Skin of body (tissue), 2 donors: ENCODE data around the gene CARD19. TPM values are rescaled to one million over a fixed set of nuclear protein-coding genes. Genes with fewer than 3 reads are reported as not detected.
A peak's percentile ranks its signal among the peaks of the same experiment; 100 is the strongest.
"Not testable (repeated sequence)": the region's sequence is repeated elsewhere in the genome, so short reads cannot be mapped to it uniquely, and the experiment has no call there.

Experiments used
- DNase-seq: peaks from one replicate; lab custom pipeline; 2025; lab: John Stamatoyannopoulos, UW
- total RNA-seq: library from RNA; depleted of rRNA; stranded (reverse); fragments of >200 nt; gene quantifications from one replicate; pipeline ENCODE4 v1.2.3, GENCODE V29; 2014

CARD19 gene
- total RNA-seq, 1 donor from 2014 or later = 18.6 TPM

DNA sequence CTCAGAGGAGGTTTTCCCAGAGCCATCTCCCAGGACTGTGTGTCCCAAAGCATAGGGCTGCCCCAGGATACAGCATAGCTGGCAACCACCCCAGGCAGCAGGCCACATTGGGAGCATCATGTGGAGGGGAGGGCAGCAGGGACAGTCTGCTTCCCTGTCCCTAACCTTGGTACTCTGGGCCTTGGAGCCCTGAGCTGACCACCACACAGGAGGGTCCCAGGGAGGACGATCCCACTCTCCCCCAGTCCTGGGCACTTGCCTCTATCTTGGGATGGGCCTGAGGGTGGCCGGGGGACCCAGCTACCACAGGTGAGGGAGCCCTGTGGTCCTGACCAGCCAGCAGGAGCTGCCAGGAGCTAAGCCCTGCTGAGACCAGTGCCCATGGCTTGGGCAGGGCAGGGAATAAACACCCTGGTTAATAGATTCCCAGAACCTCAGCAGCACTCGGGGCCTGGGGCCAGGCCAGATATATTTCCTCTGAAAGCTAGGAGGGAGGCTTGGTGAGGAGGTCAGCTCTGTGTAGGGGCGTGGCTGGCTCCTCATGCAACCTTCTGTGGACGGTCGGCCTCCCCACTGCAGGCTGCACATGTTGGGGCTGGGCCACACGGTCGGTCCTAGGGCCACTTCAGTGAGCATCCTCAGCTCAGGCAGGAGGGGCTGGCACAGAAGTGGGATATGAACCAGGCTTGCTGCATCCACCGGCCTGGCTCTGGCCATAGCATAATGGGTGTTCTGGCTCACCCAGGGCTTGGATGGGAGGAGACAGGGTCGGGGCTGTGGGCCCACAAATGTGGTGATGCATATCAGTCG, 33.9 kb downstream of the CARD19 start:
- no peak for DNase-seq

DNA sequence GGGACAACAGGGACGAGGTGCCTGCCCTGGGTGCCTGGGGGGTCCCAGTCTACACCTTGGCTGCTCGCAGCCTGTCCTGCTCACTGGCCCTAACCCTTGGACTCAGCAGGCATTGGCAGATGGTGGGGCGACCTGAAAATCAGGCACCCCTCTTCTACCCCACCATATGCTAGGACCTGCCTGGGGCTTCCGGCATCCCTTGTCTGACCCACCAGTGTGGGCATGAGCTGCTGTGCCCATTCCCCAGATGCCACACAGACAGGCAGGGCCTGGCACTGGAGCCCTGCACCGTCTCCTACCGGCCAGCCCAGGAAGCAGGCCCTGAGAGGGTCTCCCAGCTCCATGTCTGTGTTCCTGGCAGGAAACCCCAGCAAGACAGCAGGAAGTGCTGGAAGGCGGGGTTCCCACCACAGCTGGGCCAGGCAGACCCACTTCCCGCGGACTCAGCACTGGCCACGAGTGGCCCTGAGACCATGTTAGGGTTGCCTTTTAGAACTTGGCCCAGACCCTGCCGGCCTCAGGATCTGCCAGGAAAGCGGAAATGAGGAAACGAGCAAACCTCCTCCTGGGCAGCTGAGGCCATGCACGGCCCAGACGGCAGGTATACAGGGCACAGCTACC, 35.0 kb downstream of the CARD19 start:
- DNase-seq = no peak

DNA sequence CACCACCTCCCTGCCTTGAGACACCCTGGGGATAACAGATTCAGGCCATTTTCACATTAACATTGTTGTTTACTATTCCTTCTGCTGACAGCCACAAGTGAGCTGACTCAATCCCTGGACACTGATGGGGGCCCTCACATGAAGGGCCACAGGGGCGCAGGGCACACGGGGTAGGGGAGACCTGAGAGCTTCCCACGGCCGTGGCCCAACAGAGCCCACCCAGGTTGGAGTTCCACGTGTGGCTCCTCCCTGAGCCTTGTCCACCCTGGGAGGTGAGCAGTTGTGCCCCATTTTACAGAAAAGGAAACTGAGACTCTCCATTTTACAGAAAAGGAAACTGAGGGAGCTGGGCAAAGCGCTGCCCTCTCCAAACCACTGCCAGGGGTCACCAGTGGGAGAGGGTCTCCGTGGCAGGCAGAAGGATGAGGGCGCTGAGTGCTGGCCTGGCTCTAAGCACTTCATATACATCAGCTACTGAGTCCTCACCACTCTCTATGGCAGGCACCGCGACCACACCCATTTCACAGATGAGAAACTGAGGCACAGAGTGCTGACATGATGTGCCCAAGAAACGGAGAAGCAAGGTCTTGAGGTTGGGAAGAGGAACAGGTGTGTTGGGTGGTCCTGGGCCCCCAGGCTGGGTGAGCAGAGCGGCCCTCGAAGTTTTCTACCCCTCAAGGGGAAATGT, 35.7 kb downstream of the CARD19 start:
- DNase-seq = no peak

DNA sequence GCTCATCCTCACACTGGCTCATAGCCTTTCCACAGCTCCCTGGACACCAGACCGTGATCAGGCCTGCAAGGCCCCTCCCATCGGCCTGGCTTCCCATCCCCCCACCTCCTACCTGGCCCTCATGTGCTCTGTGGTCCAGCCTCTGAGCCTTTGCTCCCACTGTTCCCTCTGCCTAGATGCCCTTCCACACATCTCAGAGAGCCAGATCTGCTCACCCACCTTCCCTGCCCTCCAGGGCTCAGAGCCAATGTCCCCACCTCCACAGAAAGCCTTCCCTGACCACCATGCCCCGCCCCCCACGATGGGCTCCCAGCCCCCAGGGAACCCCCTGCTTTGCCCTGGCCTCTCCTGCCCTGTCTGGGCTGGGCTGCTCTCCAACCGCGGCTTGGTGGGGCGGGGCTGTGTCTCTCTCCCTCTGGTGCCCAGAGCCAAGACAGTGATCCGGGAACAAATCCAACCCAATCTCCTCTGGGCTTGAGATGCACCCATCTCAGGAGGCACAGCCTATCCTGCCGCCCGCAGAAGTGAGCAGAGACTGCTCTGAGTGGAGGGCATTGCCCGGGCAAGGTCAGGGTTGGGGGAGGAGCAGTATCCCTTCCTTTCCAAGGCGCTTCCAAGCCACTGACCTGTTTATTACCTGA, 36.4 kb downstream of the CARD19 start:
- no peak for DNase-seq

DNA sequence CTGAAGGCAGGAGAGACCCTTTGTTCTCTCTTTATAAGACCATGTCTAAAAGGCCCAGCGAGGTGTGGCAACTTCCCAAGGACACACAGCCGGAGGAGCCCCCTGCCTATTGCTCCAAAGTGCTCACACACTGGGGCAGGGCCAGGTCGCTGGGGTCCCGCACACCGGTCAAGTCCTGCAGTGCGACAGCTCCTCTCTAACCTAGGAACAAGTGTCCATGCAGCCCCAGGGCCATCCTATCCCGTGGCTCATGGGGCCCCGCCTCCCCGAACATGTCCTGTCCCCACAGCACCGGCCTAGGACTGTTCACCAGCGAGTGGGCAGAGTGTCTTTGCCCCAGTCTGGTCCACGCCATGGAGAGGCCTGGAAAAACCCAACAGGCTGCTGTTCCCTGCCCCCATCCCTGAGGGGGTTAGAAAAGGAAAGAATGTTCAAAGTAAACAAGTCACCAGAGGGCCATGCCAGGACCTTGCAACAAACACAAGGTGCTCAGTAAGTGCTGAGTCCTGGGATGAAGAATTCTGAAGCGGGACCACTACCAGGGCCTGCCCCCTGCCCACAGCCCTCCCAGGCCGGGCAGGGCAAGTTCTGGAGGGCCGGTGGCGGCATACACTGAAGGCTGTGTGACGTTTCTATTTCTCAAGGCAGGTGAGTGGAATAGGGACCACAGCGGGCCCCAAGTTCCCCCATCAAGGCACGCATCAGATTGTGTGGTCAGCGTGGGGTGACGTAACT, 37.1 kb downstream of the CARD19 start:
- peak; percentile 29 for DNase-seq

DNA sequence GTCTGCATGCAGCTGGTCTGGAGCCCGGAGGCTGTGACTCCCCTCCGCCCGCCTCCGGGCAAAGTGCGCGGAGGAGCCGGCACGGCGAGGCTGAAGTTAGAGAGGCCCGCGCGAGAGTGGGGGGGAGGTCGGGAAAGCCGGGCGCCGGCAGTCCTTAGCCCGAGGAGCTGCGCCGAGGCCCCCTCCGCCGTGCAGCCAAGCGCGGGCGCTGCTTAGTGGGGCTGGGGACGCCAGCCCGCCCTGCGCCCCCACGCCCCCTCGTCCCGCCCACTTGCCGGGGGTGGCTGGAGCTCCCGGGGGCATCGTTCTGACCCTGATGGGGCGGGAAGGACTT, 37.6 kb downstream of the CARD19 start:
- DNase-seq = no peak

DNA sequence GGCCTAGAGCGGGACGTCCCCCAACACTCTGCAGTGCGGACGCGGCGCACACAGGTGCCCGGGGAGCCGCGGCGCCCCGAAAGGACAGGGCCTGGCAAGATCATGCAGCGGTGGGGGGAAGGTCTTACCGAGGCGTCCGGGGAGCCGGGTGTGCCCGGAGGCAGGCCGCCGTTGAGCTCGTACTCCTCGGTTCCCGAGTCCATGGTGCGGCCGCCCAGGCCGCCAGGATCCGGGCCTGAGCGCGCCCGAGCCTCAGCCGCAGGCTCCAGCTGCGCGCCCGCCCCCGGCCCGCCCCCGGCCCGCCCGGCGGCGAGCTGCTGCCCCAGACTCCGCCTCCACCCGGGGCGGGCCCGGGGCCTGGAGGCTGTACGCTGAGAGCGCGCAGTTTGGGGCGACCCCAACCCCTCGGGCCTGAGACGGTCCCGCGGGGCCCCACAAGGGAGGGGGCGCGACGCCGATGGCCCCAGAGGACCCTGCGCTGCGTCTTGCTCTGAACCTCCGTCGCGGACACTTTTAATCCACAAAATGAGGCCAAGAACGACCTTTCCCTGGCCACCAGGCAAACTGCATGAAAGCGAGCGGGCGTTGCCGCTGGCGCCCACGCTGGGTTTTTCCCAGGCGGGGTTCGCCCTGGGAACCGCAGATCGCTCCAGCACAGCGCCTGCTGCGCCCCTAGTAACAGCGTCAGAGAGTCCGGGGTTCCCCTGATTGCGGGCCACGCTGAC, 38.2 kb downstream of the CARD19 start, which contains the start of gene NINJ1:
Gene NINJ1 (minus strand): TSS at position 237 of the 725 bp plus-strand sequence. CDS start 34 bp downstream, at position 203.
- peak; percentile 50 for DNase-seq

DNA sequence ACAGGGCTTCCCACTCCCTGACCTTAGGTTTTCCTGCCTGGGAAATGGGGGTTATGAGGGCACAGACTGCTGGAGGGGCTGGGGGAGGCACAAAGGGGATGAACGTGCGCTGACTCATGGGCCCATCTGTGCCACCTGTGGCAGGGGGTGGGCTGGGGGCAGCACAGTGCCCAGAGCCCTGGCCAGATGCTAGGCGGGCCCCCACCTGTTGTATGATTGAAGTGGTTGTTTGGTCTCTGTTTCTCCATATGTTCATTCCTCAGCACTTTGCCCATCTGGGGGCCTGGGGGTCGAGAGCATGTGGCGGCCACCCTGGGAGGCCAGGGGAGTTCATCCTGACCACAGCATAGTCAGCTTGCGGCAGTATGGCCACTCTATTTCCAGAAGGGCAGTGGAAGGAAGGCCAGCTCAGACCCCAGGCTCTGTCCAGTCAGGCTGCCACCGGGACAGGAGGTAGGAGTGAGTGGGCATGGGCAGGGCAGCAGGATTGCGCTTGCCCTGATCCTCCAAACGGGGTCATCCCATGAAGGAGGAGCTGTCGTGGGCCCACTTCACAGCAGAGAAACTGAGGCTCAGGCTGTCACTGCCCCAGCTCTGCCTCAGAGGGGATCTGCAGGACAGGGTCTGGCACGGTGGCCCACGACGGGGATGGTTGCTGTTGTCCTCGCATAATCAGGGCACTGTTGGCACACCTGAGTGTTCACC, 38.9 kb downstream of the CARD19 start:
- no peak for DNase-seq

DNA sequence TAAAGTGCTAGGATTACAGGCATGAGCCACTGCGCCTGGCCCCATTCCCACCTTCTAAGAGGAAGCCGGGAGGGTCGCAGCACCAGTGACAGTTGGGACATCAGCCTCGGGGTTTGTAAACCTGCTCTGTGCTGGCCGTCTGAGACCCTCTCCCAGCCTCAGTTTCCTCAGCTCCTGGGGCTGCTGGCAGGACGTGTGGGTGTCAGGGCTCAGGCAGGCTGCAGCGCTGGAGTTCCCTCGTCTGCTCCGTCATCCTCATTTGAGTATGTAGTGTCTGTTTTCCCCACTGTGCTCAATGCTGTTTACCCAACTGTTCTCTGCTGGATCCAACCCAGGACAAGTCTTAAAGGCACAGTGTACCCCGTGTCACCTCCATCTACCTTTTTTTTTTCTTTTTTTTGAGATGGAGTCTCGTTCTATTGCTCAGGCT, 40.0 kb downstream of the CARD19 start:
- no peak for DNase-seq

DNA sequence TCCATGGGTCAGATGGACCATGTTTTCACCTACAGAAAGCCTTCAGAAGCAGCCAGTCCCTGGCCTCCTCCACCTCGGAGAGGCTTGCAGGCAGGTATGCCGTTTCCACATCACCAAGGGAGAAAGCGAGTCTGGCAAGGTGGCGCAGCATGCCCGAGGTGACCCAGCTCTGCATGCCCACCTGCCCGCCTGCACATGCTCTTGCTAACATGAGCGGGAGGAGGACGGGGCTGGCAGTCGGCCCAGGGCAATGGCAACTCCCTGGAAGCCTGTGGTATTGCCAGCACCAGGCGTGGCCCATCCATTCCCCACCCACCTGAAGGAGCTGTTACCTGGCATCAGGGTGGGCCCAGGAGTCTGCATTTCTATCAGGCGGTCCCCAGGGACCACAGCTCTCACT, 41.3 kb downstream of the CARD19 start:
- no peak for DNase-seq

DNA sequence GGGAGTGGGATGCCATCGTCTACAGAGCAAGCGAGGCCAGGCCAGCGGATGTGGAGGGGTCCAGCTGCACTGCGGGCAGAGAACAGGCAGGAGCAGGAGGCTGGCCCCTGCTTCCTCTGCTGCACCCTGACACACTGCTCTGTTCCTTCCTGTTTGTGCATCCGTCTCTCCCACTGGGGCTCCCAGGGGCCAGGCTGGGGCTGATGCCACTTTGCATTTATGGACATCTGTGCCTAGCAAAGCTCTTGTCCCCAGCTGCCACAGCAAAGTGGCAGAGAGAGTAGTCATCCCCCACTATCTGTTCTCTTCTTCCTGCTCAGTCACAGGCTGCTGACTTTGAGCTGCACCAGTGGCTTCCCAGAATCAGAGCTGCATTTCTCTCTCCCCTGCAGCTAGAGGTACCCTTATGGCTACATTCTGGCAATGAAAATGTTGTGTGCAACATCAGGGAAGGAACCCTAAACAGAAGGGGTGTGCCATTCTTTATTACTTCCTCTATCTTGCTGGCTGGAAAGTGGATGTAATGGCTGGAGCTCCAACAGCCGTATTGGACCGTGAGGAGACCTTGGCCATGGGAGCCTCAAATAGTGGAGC, 42.3 kb downstream of the CARD19 start:
- no peak for DNase-seq

DNA sequence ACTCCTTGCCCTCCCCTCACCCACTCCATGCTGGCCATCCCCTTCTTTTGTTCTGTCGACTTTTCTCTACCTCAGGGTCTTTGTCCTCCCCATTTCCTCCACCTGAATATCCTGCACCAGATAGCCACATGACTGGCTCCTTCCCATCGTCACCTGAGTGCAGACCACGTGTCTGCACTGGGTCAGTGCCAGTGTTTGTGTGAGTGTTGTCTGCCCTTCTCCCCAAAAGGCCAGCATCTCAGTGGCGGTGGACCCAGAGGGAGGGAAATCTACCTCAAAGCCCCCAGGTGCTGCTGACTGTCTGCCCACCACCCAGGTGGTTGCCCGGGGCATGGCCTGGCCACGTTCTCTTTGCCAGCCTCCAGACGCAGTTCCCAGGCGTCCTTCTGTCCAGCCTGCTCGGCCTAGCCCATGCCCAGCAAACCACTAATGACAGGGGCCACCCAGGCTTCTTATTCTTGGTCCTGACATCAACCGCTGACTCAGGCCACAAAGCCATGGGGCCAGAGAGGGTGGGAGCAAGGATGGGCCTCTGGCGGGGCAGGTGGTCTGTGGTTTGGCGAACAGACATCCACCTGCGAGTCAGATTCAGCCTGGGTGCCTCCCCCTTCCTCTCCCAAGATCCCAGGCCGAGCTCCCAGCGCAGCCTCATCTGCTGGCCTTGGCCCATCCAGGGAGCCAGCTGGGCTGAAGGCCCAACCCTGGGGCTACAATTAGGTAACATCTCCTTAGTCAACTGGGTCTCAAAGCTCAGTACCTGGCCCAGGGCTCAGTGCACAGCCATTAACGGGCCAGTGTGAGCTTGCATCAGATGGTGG, 43.6 kb downstream of the CARD19 start:
- DNase-seq = no peak

DNA sequence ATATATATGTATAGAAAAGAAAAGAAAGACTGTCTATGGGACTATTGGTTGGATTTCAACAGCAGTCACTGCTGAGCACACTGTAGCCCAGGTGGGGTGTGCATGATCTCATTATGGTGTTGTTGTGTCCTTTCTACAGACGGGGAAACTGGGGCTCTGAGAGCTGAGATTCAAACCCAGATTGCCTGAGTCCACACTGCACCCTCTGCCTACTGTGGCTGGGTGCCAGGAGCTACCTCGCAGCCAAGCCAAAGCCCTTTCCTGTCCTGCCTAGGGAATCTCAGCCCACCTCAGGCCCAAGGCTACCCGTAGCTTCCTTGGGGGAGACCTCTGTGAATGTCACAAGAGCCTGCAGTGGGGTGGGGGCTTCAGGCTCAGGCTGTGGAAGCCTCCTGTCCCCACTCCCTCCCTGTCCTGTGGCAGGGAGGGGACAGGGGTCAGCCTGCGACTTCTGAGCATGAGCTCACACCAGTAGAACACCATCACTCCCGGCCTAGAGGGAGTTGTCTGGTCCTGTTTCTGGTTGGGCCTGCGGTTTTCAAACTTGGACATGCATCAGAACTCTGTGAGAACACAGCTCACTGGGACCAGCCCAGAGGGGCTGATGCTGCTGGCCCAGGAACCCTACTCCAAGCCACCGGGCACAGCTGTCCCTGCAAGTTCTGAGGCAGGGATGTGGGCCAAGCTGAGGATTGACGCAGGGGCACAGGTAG, 45.9 kb downstream of the CARD19 start:
- no peak for DNase-seq

DNA sequence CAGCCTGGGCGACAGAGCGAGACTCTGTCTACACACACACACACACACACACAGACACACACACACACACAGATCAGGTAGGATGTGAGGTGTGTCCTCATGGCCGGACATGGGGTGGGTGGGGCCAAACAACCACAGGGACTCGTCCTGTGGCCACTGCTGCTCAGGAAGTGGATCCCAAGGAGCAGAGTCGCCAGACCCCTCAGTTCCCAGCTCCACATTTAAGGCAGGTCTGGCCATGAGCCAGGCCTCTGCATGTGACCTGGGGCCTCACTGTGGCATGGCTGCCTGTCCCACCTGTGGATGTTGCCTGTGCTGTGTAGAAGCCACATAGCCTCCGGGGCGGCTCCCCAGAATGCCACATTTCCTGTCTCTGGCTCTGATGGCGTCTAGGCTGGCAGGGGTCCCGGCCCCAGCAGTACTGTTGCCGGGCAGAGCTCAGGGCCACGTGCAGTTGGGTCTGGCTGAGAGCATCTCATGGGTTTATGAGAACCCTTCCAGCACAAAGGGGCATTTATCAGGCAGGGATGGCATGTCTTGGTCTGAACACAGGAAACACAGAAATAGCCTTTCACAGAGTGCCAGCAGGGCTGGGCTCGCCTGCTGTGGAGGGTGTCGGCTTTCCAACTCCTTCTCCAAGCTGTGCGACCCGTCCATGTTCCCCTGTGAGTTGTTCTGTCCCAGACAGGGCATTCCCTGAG, 48.0 kb downstream of the CARD19 start:
- peak; percentile 47 for DNase-seq

DNA sequence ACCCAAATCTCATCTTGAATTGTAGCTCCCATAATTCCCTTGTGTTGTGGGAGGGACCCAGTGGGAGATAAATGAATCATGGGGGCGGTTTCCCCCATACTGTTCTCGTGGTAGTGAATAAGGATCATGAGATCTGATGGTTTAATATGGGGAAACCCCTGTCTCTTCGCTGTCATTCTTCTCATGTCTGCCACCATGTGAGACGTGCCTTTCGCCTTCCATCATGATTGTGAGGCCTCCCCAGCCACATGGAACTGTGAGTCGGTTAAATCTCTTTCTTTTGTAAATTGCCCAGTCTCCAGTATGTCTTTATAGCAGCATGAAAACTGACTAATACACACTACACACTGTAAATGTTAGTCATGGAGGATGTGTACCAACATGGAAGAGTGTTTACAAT, 50.7 kb downstream of the CARD19 start:
- not testable (repeated sequence) for DNase-seq

DNA sequence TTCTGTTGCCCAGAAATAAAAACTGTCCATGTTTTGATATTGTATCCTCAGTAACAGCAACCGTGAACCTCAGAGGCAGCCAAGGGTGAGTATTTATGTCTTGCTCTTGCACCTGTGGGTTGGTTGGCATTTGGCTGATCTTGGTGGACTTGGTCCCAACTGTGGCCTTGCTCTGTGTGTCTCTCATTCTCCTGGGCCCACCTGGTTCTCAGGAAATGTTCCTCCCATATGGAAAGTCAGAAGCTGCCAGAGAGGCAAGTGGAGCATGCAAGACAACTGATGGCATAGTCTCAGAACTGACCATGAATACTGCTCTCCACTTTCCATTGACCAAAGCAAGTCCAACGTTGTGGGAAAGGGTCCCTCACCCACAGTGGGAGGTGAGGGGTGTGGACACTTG, 51.6 kb downstream of the CARD19 start:
- DNase-seq = no peak

DNA sequence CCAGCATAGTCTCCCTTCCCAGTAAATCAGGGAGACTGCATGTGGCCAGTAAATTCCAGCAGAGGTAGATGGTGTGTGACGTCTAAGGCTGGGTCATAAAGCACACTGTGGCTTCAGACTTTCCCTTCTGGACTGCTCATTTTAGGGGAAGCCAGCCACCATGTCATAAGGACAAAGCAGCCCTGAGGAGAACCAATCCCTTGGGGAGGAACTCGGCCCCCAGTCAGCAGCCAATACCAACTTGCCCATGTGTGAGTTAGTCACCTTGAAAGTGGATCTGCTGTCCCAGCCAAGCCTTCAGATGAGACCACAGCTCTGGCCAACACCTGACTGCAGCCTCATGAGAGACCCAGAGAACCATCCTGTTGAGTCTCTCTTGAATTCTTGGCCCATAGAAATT, 52.7 kb downstream of the CARD19 start:
- DNase-seq = no peak
